H1 (cell line): ENCODE data around the gene BMPR1A. TPM values are rescaled to one million over a fixed set of nuclear protein-coding genes. Genes with fewer than 3 reads are reported as not detected.

Source experiments
- CTCF ChIA-PET: fragments of 300-600 bp; sonication (Branson Sonifier 250); formaldehyde crosslinking; loops from one replicate; lab custom pipeline; 2021; ENCODE audit not compliant: partially characterized antibody; lab: Charles Lee
- POLR2A ChIA-PET: fragments of 300-600 bp; sonication (Branson Sonifier 250); formaldehyde crosslinking; loops from one replicate; lab custom pipeline; 2021; ENCODE audit warnings: inconsistent platforms; ENCODE audit not compliant: partially characterized antibody; lab: Charles Lee
- DNase-seq, 2 experiments: peaks; one replicate each; pipeline versions ENCODE4 v3.0.0 to v3.0.0-alpha.2; 2010 to 2022; ENCODE audit warnings: low spot score in 2 of 2, low read depth in 1 of 2, mixed read lengths in 1 of 2
- FAIRE-seq: peaks from 2 replicates; lab custom pipeline; 2011; peaks lifted over from hg19 to GRCh38; lab: Jason Lieb, UNC
- H2AFZ ChIP-seq: 2 replicates; pipeline ENCODE4 v1.8.1; 2012; ENCODE audit warnings: low read length, inconsistent platforms
- H2AK5ac ChIP-seq: 2 replicates; pipeline ENCODE4 v1.6.1; 2013; ENCODE audit warnings: low read depth, low read length
- H2BK120ac ChIP-seq: replicated peaks from 2 replicates; pipeline ENCODE3; 2013; ENCODE audit warnings: low read depth, low read length, inconsistent platforms
- H2BK12ac ChIP-seq: 2 replicates; pipeline ENCODE4 v1.6.1; 2013; ENCODE audit warnings: low read depth, low read length
- H2BK15ac ChIP-seq: 2 replicates; pipeline ENCODE4 v1.6.1; 2013; ENCODE audit warnings: low read length
- H2BK20ac ChIP-seq: 2 replicates; pipeline ENCODE4 v1.6.1; 2013; ENCODE audit warnings: low read length
- H2BK5ac ChIP-seq: 2 replicates; pipeline ENCODE4 v1.6.1; 2013; ENCODE audit warnings: low read depth, low read length
- H3K14ac ChIP-seq: 2 replicates; pipeline ENCODE4 v1.6.1; 2013; ENCODE audit warnings: inconsistent platforms; ENCODE audit not compliant: insufficient read length
- H3K18ac ChIP-seq: 2 replicates; pipeline ENCODE4 v1.6.1; 2013; ENCODE audit warnings: low read length; ENCODE audit errors: extremely low read depth
- H3K23ac ChIP-seq: 2 replicates; pipeline ENCODE4 v1.6.1; 2013; ENCODE audit warnings: inconsistent platforms; ENCODE audit not compliant: insufficient read length
- H3K23me2 ChIP-seq: 2 replicates; pipeline ENCODE4 v1.6.1; 2013; ENCODE audit warnings: low read depth, low read length
- H3K27ac ChIP-seq: 2 replicates; pipeline ENCODE4 v1.6.1; 2011; ENCODE audit warnings: low read depth, low read length, inconsistent platforms
- H3K27me3 ChIP-seq, 4 experiments: replicated peaks in 1 of 4; 1 replicate in 1 of 4; 2 replicates in 3 of 4; pipeline versions ENCODE4 v1.6.1 to v1.8.1; 2011 to 2013; ENCODE audit warnings: low read length in 3 of 4, mild to moderate bottlenecking in 3 of 4, inconsistent platforms in 2 of 4, mixed read lengths in 2 of 4, moderate library complexity in 1 of 4; ENCODE audit not compliant: control insufficient read depth in 3 of 4, insufficient read depth in 3 of 4; ENCODE audit errors: extremely low read depth in 1 of 4
- H3K36me3 ChIP-seq, 4 experiments: 2 replicates each; pipeline versions ENCODE4 v1.6.1 to v1.8.1; 2011 to 2013; ENCODE audit warnings: mild to moderate bottlenecking in 4 of 4, low read length in 3 of 4, moderate library complexity in 2 of 4, control low read depth in 1 of 4, inconsistent platforms in 1 of 4; ENCODE audit not compliant: insufficient read depth in 4 of 4, control insufficient read depth in 2 of 4
- H3K4ac ChIP-seq: replicated peaks from 2 replicates; pipeline ENCODE3; 2013; ENCODE audit warnings: low read length, low read depth, mixed read lengths, inconsistent platforms; ENCODE audit not compliant: insufficient read length
- H3K4me1 ChIP-seq, 4 experiments: replicated peaks in 1 of 4; 1 replicate in 1 of 4; 2 replicates in 3 of 4; pipeline versions ENCODE4 v1.6.1 to v1.8.1; 2011 to 2013; ENCODE audit warnings: low read length in 3 of 4, inconsistent platforms in 2 of 4, mixed read lengths in 1 of 4; ENCODE audit not compliant: insufficient read depth in 4 of 4, control insufficient read depth in 3 of 4
- H3K4me2 ChIP-seq, 2 experiments: 2 replicates each; pipeline versions ENCODE4 v1.6.1 to v1.8.1; 2011 to 2013; ENCODE audit warnings: low read depth in 2 of 2, low read length in 2 of 2, control low read depth in 1 of 2, inconsistent platforms in 1 of 2, mild to moderate bottlenecking in 1 of 2; ENCODE audit not compliant: insufficient read depth in 1 of 2
- H3K4me3 ChIP-seq, 4 experiments: fragments of 200-600, 300-600 bp in 1 of 4; sonication (generic), shearing (Covaris generic), sonication (Bioruptor Twin) in 1 of 4; 2 replicates each; pipeline versions ENCODE4 v1.5.1 to v1.8.1; 2011 to 2016; ENCODE audit warnings: low read length in 4 of 4, low read depth in 3 of 4, control low read depth in 2 of 4, inconsistent platforms in 2 of 4, mild to moderate bottlenecking in 2 of 4, mixed read lengths in 1 of 4, moderate library complexity in 1 of 4; ENCODE audit not compliant: insufficient read depth in 2 of 4; ENCODE audit errors: extremely low read depth in 1 of 4
- H3K56ac ChIP-seq: replicated peaks from 2 replicates; pipeline ENCODE3; 2013; ENCODE audit warnings: low read depth, mild to moderate bottlenecking, mixed read lengths, low read length, inconsistent platforms; ENCODE audit not compliant: insufficient read length
- H3K79me1 ChIP-seq: 2 replicates; pipeline ENCODE4 v1.6.1; 2013; ENCODE audit warnings: low read depth, low read length, control low read depth
- H3K79me2 ChIP-seq, 2 experiments: 2 replicates each; pipeline versions ENCODE4 v1.6.1 to v1.8.1; 2012 to 2013; ENCODE audit warnings: low read length in 2 of 2, mild to moderate bottlenecking in 2 of 2, inconsistent platforms in 1 of 2; ENCODE audit not compliant: insufficient read depth in 2 of 2, control insufficient read depth in 1 of 2
- H3K9ac ChIP-seq, 4 experiments: replicated peaks in 1 of 4; 1 replicate in 1 of 4; 2 replicates in 3 of 4; pipeline versions ENCODE4 v1.6.1 to v1.8.1; 2011 to 2013; ENCODE audit warnings: low read depth in 3 of 4, low read length in 3 of 4, control low read depth in 2 of 4, mild to moderate bottlenecking in 2 of 4, moderate library complexity in 2 of 4, inconsistent platforms in 1 of 4; ENCODE audit errors: extremely low read depth in 1 of 4
- H3K9me3 ChIP-seq, 2 experiments: 2 replicates each; pipeline versions ENCODE4 v1.6.1 to v1.8.1; 2012 to 2013; ENCODE audit warnings: mild to moderate bottlenecking in 2 of 2, moderate library complexity in 2 of 2, control low read depth in 1 of 2, inconsistent platforms in 1 of 2, low read depth in 1 of 2, low read length in 1 of 2, mixed read lengths in 1 of 2; ENCODE audit not compliant: insufficient read depth in 2 of 2
- H4K20me1 ChIP-seq, 2 experiments: replicated peaks in 1 of 2; 2 replicates each; pipeline versions ENCODE3 to v1.8.1; 2011 to 2013; ENCODE audit warnings: inconsistent platforms in 2 of 2, low read length in 2 of 2, mild to moderate bottlenecking in 1 of 2; ENCODE audit not compliant: insufficient read depth in 2 of 2, control insufficient read depth in 1 of 2
- H4K5ac ChIP-seq: 2 replicates; pipeline ENCODE4 v1.6.1; 2013; ENCODE audit warnings: low read length, low read depth, mixed read lengths, inconsistent platforms; ENCODE audit not compliant: insufficient read length
- H4K8ac ChIP-seq: 2 replicates; pipeline ENCODE4 v1.8.0; 2013; ENCODE audit warnings: mild to moderate bottlenecking, moderate library complexity, low read length, inconsistent platforms; ENCODE audit not compliant: insufficient read depth; ENCODE audit errors: extremely low read depth
- H4K91ac ChIP-seq: replicated peaks from 2 replicates; pipeline ENCODE3; 2013; ENCODE audit warnings: low read length, mixed read lengths, inconsistent platforms; ENCODE audit not compliant: insufficient read length
- ASH2L ChIP-seq: fragments of 200-600, 300-600 bp; sonication (generic); IDR thresholded peaks from one replicate; pipeline ENCODE4 v1.7.1; 2017; ENCODE audit warnings: low read length
- BACH1 ChIP-seq: IDR thresholded peaks from 2 replicates; pipeline ENCODE4 v1.6.1; 2012; ENCODE audit warnings: low read length, improper control_type of control experiment
- BCL11A ChIP-seq, 2 experiments: IDR thresholded peaks; one replicate each; pipeline ENCODE4 v1.6.1; 2011; ENCODE audit warnings: low read depth in 2 of 2, low read length in 2 of 2, mild to moderate bottlenecking in 2 of 2
- CEBPB ChIP-seq: IDR thresholded peaks from 2 replicates; pipeline ENCODE4 v1.6.1; 2012; ENCODE audit warnings: low read depth, low read length
- CREB1 ChIP-seq: IDR thresholded peaks from 2 replicates; pipeline ENCODE4 v1.6.1; 2012; ENCODE audit warnings: inconsistent platforms
- EGR1 ChIP-seq: IDR thresholded peaks from 2 replicates; pipeline ENCODE4 v1.6.1; 2011; ENCODE audit warnings: low read depth, low read length, borderline replicate concordance
- POLR2AphosphoS5 ChIP-seq: IDR thresholded peaks from 2 replicates; pipeline ENCODE4 v1.6.1; 2011; ENCODE audit warnings: low read depth, low read length
- POU5F1 ChIP-seq: IDR thresholded peaks from 2 replicates; pipeline ENCODE4 v1.6.1; 2011; ENCODE audit warnings: low read depth, mild to moderate bottlenecking, low read length, moderate library complexity
- RBBP5 ChIP-seq: IDR thresholded peaks from 2 replicates; pipeline ENCODE4 v1.7.1; 2012; ENCODE audit warnings: low read depth, mild to moderate bottlenecking, inconsistent platforms, low read length, moderate library complexity, borderline replicate concordance
- SP4 ChIP-seq: IDR thresholded peaks from 2 replicates; pipeline ENCODE4 v1.6.1; 2012; ENCODE audit warnings: low read length, inconsistent platforms
- YY1 ChIP-seq: IDR thresholded peaks from 2 replicates; pipeline ENCODE4 v1.6.1; 2011; ENCODE audit warnings: low read depth, mild to moderate bottlenecking, low read length
- WGBS, 2 experiments: shearing (Covaris generic) in 1 of 2; methylation state at CpG; one replicate each; pipeline versions ENCODE4 v1.1.6 to v1.1.7; 2013 to 2015; ENCODE audit warnings: low lambda C conversion rate in 2 of 2, mixed read lengths in 2 of 2, inconsistent platforms in 1 of 2, low coverage in 1 of 2, missing lambda C conversion rate in 1 of 2; ENCODE audit not compliant: insufficient replicate concordance in 2 of 2, insufficient coverage in 1 of 2, insufficient read length in 1 of 2; ENCODE audit errors: extremely low coverage in 1 of 2, missing lambda C conversion rate in 1 of 2; 5-methylcytosine and 5-hydroxymethylcytosine counted together
- polyA plus RNA-seq, 7 experiments: library from polyadenylated mRNA; depleted of rRNA in 3 of 7; stranded (reverse) in 5 of 7; unstranded in 2 of 7; fragments of >200 nt in 5 of 7; fragments of 200-250 nt in 2 of 7; gene quantifications; 1 replicate in 5 of 7; 2 replicates in 1 of 7; 4 replicates in 1 of 7; pipeline versions ENCODE4 v1.2.1 to v1.2.3, GENCODE V29; 2011 to 2013; ENCODE audit warnings: missing spikeins in 2 of 7, mixed read lengths in 2 of 7
- total RNA-seq: library from RNA; stranded (reverse); fragmentation: NEBNext Ultra II Directional; extraction: Animal tissue kit (Norgen Biotek cat#: 25700); gene quantifications from 2 replicates; pipeline ENCODE4 v1.2.1, GENCODE V29; 2021

BMPR1A gene
- total and polyA plus RNA-seq, 2 of the 8 experiments (the other 6 are each of a cell fraction or from before 2014, with no cell fraction given) = 34.4 to 129 TPM

GRCh38 chr10:86823565-86823964 lies 67.1 kb downstream of the BMPR1A start:
- H3K79me2 ChIP-seq = peaks cover 38 to 99% of the 10 kb centered on the region in 2 experiments; a peak in 3 of 4 replicates
- ChIA-PET POLR2A (interaction anchor here (1.0 to 1.2 kb wide), 2 partner anchors 9 to 65 kb away, joined by 3 read pairs; no protein-coding TSS in a partner anchor), CTCF (interaction anchor here (1.6 kb wide), 1 partner anchor 130 kb away, joined by 6 read pairs; no protein-coding TSS in a partner anchor)
- H2BK120ac ChIP-seq = no peak overlapping the region
- no peaks in the 10 kb centered on the region for H3K27me3 ChIP-seq
- peaks cover 15% of the 10 kb centered on the region for H3K79me1 ChIP-seq
- H3K23me2 ChIP-seq = no peaks in the 10 kb centered on the region
- H4K20me1 ChIP-seq = peaks cover 21 to 26% of the 10 kb centered on the region in 2 experiments
- H4K8ac ChIP-seq = no peak overlapping the region
- H2AK5ac ChIP-seq = no peak overlapping the region
- H2BK12ac ChIP-seq = no peak overlapping the region
- no peak overlapping the region for H3K18ac ChIP-seq
- no peak for TF ChIP-seq CEBPB
- TF ChIP-seq CREB1 = no peak
- TF ChIP-seq POLR2AphosphoS5 = 0 out of 2 replicates have a peak, but pooled peaks have one; percentile 22
- no peak for TF ChIP-seq YY1
- TF ChIP-seq SP4 = no peak
- no peak for TF ChIP-seq RBBP5
- TF ChIP-seq BACH1 = no peak
- no peak for TF ChIP-seq BCL11A (IDR thresholded peaks at IDR 0.05; ENCODE audit: low read depth in 2 of 2, low read length in 2 of 2)
- peak; percentile 4 for TF ChIP-seq ASH2L
- TF ChIP-seq EGR1 = no peak
- no peak for TF ChIP-seq POU5F1
- no peak for FAIRE-seq
- no peak overlapping the region for H3K23ac ChIP-seq
- H3K14ac ChIP-seq = no peak overlapping the region
- H3K4me2 ChIP-seq = peak overlapping the region; percentile 7 to 58; a peak in 3 of 4 replicates
- no peak overlapping the region for H3K4me3 ChIP-seq
- no peak overlapping the region for H4K91ac ChIP-seq
- DNase-seq = no peak
- no peak overlapping the region for H2AFZ ChIP-seq
- H3K4me1 ChIP-seq = peaks cover 2 to 18% (median 15%) of the 10 kb centered on the region in 4 experiments
- no peak overlapping the region for H4K5ac ChIP-seq
- H3K27ac ChIP-seq = no peak overlapping the region
- H3K9ac ChIP-seq = no peak overlapping the region
- no peak overlapping the region for H2BK15ac ChIP-seq
- no peaks in the 10 kb centered on the region for H3K9me3 ChIP-seq
- H2BK5ac ChIP-seq = no peak overlapping the region
- WGBS, 2 experiments = 72% methylated on average over 4 of the region's 4 CpGs; no CpG with 5 or more reads in 1 of the 2 experiments
- no peak overlapping the region for H2BK20ac ChIP-seq
- no peak overlapping the region for H3K4ac ChIP-seq
- no peak overlapping the region for H3K56ac ChIP-seq
- no peaks in the 10 kb centered on the region for H3K36me3 ChIP-seq
